Brain microvascular endothelial cell (primary cell): Measurements from ENCODE around the gene TMTC3.
"Not testable (repeated sequence)": the region's sequence is repeated elsewhere in the genome, so short reads cannot be mapped to it uniquely, and the experiment has no call there.

ENCODE experiments used
- DNase-seq: peaks from one replicate; pipeline ENCODE4 v3.0.0-alpha.2; 2020
- H3K27ac ChIP-seq: fragments of 250-450 bp; sonication (Bioruptor Pico); 2 replicates; pipeline ENCODE4 v1.5.1; 2020; ENCODE audit warnings: mild to moderate bottlenecking, moderate library complexity
- H3K27me3 ChIP-seq: fragments of 250-450 bp; sonication (Bioruptor Pico); replicated peaks from 2 replicates; pipeline ENCODE4 v1.5.1; 2020; ENCODE audit warnings: mild to moderate bottlenecking
- H3K36me3 ChIP-seq: fragments of 250-450 bp; sonication (Bioruptor Pico); replicated peaks from 2 replicates; pipeline ENCODE4 v1.5.1; 2020; ENCODE audit warnings: mild to moderate bottlenecking
- H3K4me3 ChIP-seq: 2 replicates; pipeline ENCODE4 v1.5.1; 2011; ENCODE audit warnings: low read depth, mild to moderate bottlenecking, control low read depth, low read length, moderate library complexity
- CTCF ChIP-seq: IDR thresholded peaks from 2 replicates; pipeline ENCODE4 v1.5.1; 2011; ENCODE audit warnings: low read depth, mild to moderate bottlenecking, moderate library complexity, low read length, control low read depth, inconsistent platforms; ENCODE audit errors: missing control alignments
- in situ Hi-C: cut with HindIII; loops from 2 replicates; pipeline ENCODE4 v1.10.0; 2017; ENCODE audit warnings: low sequenced_read_pairs, low pct_ligation_motif_present

The TMTC3 gene

GRCh38 chr12:88113871-88114270, 28.2 kb upstream of the TMTC3 start:
- in situ Hi-C loops = no loop called here
- Histone ChIP-seq H3K27ac (peak overlapping the region; percentile 14), H3K36me3 (peaks cover 3% of the 10 kb centered on the region), H3K4me3 (no peak overlapping the region), H3K27me3 (no peaks in the 10 kb centered on the region)
- no peak for TF ChIP-seq CTCF
- DNase-seq = peak; percentile 14

- no peak overlapping the region for H3K4me3 ChIP-seq
- H3K27ac ChIP-seq = no peak overlapping the region
- no peaks in the 10 kb centered on the region for H3K36me3 ChIP-seq
- in situ Hi-C loops = no loop called here
- H3K27me3 ChIP-seq = no peaks in the 10 kb centered on the region
- no peak for TF ChIP-seq CTCF
- no peak for DNase-seq
These were observed 19.4 kb upstream of the TMTC3 start for GRCh38 chr12:88122666-88123065.

GRCh38 chr12:88127099-88127498, 15.0 kb upstream of the TMTC3 start:
- Histone ChIP-seq H3K4me3 (no peak overlapping the region), H3K27me3 (no peaks in the 10 kb centered on the region), H3K27ac (no peak overlapping the region), H3K36me3 (no peaks in the 10 kb centered on the region)
- no peak for DNase-seq
- in situ Hi-C loops = no loop called here
- TF ChIP-seq CTCF = no peak

DNA sequence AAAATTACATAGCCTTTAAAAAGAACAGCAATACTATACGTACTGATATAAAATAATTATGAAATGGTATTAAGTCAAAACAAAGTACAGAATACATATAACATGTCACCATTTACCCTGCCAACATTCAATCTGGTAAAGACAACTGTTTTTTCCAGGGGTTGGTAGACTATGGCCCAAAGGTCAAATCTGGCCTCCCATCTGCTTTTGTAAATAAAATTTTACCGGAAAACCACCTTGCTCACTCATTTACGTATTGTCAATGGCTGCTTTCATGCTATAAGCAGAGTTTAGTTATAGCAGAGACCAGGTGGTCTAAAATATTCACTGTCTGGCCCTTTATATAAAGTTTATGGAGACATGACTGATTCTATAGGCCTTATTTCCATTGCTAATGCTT, 14.3 kb upstream of the TMTC3 start:
- in situ Hi-C loops = no loop called here
- Histone ChIP-seq H3K4me3 (no peak overlapping the region), H3K27ac (no peak overlapping the region), H3K27me3 (no peaks in the 10 kb centered on the region), H3K36me3 (no peaks in the 10 kb centered on the region)
- TF ChIP-seq CTCF = no peak
- no peak for DNase-seq

GRCh38 chr12:88132392-88132791, 9.7 kb upstream of the TMTC3 start:
- no peak for DNase-seq
- no peak for TF ChIP-seq CTCF
- no peaks in the 10 kb centered on the region for H3K36me3 ChIP-seq
- in situ Hi-C loops = no loop called here
- no peak overlapping the region for H3K4me3 ChIP-seq
- H3K27ac ChIP-seq = no peak overlapping the region
- no peaks in the 10 kb centered on the region for H3K27me3 ChIP-seq

DNA sequence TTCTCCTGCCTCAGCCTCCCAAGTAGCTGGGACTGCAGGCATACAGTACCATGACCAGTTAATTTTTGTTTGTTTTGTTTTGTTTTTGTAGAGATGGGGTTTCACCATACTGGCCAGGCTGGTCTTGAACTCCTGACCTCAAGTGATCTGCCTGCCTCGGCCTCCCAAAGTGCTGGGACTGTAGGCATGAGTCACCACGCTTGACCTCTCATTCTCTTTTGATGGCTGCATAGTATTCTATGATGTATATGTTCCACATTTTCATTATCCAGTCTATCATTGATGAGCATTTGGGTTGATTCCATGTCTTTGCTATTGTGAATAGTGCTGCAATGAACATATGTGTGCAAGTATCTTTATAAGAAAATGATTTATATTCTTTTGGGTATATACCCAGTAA, 8.9 kb upstream of the TMTC3 start:
- H3K27ac ChIP-seq, H3K36me3 ChIP-seq, DNase-seq, in situ Hi-C loops, H3K27me3 ChIP-seq, H3K4me3 ChIP-seq: not testable (repeated sequence)

DNA sequence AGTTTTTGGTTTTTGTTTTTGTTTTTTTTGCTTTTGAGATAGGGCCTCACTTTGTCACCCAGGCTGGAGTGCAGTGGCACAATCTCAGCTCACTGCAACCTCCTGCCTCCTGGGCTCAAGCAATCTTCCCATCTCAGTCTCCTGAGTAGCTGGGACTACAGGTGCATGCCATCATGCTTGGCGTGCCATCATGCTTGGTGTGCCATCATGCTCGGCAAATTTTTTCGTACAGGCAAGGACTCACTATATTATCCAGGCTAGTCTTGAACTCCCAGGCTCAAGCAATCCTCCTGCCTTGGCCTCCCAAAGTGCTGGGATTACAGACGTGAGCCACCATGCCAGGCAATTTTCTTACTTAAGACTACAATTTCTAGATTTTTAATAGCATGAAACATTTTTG, 2.4 kb upstream of the TMTC3 start:
- H3K27me3 ChIP-seq, DNase-seq, in situ Hi-C loops, H3K4me3 ChIP-seq, H3K27ac ChIP-seq, H3K36me3 ChIP-seq: not testable (repeated sequence)
